ENCODE results near the gene RGS2.

RGS2 gene

GRCh38 chr1:192794768-192795035, 14.1 kb upstream of the RGS2 start:
- in situ Hi-C loops (cut with HindIII; ENCODE audit: low sequenced_read_pairs) = no loop called here

DNA sequence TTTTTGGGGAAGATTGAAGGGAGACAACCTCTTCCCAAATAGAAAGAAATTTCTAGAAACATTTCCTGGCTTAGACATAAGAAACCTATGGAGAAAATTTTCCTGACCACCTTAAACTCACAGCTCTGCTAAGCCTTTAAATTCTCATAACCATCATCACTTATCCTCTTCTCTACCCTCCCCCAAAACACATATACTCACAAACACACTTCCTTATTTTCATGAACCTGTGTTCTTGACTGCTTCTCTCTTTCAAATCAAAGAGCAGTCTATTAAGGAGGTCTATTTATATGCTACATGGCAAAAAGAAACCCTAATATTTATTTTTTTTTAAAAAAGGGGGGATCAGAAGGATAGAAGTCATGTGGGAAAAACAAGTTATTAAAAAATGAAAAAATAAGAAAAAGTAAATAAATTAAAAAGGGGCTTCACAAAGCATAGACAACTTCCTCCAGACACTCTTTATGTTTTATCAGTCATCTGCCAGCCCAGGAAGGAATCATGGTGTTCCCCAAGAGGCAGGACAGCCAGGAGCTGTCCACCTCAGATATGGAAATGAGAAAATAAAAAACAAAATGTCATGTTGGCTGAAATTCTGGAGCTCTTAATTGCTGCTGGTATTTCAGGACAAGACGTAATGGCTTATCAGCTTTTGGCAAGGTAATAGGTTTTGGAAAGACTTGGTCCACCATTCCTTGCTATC, 12.8 kb upstream of the RGS2 start:
- in situ Hi-C loops (cut with HindIII; ENCODE audit: low sequenced_read_pairs) = no loop called here

DNA sequence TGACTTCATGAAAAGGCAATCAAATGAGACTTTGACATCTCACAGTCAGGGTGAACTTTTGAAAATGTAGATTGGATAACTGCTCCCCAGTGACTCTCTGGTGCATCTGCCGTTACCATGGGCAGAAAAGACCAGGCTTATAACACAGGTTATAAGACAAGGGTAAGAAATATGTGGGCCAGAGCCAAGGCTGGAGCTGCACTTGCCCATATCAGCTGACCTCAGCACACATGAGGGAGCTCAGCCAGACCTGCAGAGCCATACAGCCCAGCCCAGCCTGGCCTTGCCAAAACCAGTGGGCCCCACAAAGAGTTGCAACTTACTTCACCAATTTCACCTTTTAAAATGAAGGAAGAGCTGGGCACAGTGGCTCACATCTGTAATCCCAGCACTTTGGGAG, 11.7 kb upstream of the RGS2 start:
- in situ Hi-C loops (cut with HindIII; ENCODE audit: low sequenced_read_pairs) = no loop called here

- in situ Hi-C loops (cut with HindIII; ENCODE audit: low sequenced_read_pairs) = no loop called here
Measured at GRCh38 chr1:192797891-192798290, 10.9 kb upstream of the RGS2 start.

DNA sequence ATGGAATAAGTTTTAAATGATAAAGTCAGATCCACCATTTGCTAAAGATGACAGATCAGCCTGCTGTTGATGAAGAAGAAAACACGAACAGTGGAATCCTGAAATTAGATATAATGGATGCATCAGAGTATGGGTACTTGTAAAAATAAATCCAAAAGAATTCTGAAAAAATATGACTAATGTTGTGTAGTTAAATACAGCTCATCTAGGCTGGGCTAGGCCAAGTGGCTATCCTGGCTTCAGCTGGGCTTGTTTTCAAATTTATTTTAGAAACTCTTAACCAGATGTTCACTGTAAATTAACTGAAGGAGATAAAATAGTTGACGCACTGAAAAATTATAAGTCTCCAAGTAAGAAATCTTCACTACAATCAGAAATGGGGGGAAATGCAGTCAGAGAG, 7.4 kb upstream of the RGS2 start:
- in situ Hi-C loops (cut with HindIII; ENCODE audit: low sequenced_read_pairs) = loop anchor here (25.0 kb wide), 1 partner anchor 211 kb away; no protein-coding TSS in a partner anchor

DNA sequence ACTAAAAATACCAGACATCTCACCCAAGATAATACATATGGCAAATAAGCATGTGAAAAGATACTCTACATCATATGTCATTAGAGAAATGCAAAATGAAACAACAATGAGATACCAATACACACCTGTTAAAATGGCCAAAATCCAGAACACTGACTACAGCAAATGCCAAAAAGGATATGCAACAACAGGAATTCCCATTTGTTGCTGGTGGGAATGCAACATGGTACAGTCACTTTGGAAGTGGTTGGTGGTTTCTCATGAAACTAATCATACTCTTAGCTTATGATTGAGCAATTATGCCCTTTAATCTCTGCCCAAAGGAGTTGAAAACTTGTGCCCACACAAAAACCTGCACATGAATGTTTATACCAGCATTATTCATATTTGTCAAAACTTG, 6.4 kb upstream of the RGS2 start:
- in situ Hi-C loops (cut with HindIII; ENCODE audit: low sequenced_read_pairs) = loop anchor here (25.0 kb wide), 1 partner anchor 210 kb away; no protein-coding TSS in a partner anchor

GRCh38 chr1:192803501-192803900, 5.3 kb upstream of the RGS2 start:
- in situ Hi-C loops (cut with HindIII; ENCODE audit: low sequenced_read_pairs) = loop anchor here (25.0 kb wide), 1 partner anchor 209 kb away; no protein-coding TSS in a partner anchor

DNA sequence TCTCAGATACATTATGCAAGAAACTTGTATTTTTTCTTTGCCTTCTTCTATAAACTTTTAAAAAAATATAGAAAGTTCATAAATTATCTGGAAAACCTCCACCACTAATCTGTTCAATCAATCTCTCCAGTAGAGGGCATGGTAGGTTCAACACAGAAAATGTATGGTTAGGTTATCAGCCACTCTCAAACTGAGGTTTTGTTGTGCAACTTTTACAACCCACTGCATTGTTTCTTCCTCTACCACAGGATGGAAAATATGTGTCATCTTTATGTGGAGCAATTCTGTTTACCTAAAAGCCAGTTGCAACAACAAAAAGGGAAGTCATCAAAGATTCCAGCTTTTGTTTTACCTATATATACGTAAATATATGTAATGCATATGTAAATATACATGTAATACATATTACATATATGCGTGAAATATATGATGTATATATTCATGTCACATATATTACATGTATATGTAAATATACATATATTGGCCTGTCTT, 3.0 kb upstream of the RGS2 start:
- in situ Hi-C loops (cut with HindIII; ENCODE audit: low sequenced_read_pairs) = loop anchor here (25.0 kb wide), 1 partner anchor 206 kb away; no protein-coding TSS in a partner anchor

DNA sequence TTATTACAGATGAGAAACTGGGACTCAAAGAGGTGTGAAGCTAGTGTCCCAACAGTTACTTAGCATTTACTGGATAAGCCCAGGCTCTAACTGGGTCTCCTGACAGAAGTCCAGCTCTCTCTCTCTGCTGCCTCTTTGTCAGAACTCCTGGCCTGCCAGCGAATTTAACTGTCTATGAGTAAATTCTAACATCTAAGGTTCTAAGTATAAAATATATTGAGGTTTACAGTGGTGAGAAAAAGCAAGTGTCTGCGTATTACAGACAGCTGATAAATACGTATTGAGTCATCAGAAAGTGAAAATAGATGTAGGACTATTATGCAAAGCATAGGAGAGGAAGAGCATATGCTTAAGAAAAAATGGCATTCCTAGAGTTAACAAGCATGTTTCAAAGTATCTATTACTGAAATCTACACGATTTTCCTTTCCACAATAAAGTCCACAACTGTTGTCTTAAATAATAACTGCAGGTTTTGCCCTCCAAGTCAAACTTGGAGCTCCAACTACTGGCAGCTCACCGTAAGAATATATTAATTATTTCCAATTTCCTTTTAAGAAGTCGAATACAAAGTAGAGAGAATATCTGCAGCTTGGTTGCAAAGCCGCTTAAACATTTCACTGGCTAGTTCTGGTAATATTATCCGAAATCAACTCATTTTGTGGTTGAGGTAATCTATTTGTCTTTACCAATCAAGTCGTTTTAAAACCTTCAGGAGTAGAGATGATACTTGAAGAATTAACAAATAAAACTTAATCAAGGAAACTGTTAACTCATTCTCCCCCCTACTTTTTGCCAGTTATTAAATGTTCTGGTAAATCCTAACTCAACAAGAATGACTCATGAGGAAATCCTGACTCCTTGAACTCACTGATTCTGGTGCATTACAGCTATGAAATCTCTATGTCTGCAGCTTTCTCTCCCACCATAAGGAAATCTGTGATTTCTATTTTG, 1.4 kb upstream of the RGS2 start:
- in situ Hi-C loops (cut with HindIII; ENCODE audit: low sequenced_read_pairs) = loop anchor here (25.0 kb wide), 1 partner anchor 205 kb away; no protein-coding TSS in a partner anchor

DNA sequence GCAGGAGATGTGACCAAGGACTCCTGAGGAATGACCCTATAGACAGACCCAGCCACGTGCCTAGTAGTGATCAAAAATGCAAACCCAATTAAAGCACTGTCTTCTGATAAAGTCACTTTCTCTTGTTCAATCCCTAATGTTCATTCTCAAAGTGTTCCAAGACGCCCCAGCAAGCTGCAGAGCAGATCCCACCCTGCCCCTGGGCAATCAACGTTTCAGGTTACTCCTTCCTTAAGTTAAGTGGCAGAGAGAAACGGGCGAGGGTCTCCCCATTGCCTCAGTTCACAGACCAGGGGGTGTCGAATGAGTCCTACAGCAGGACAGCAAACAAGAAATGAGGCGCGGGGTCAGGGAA, 699 bp upstream of the RGS2 start:
- in situ Hi-C loops (cut with HindIII; ENCODE audit: low sequenced_read_pairs) = loop anchor here (25.0 kb wide), 1 partner anchor 204 kb away; no protein-coding TSS in a partner anchor

DNA sequence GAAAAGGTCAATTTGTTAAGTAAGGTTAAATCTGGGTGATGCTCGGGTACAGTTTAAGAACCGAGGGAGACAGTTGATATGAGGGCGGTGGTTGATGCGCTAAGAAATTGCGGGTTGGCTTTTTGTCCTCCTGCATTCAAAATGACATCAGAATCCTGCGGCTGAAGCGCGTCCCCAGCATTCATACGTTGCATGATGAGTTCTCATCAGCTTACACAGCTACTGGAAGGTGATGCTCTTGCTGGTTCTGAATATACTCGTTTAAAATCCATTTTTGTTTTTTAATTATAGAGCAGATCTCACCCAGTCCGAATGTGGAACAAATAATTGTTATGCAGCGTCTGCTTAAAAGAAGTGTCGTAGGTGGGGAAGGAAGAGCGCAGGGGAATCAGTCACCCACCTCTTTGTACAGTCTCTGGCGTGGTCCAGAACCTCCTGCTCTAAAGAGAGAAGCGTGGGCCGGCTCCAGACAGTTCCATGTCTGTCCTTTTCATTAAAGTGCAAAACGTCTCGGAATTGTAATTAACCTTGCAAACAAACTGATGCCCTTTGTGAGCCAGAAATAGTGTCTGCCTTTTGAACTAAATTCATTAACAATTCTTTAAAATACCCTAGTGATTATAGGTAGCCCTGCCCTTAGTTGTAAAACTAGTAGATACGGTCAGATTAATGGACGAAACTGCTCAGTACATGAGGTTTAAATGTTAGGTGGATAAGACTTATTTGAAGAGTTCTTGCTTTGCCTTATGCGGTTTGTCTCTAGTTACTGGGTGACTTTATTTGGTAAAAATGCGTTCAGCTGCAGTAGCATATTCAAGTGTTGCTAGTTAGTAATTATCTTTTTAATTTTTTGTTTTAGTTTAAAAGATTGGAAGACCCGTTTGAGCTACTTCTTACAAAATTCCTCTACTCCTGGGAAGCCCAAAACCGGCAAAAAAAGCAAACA, 741 bp downstream of the RGS2 start:
- in situ Hi-C loops (cut with HindIII; ENCODE audit: low sequenced_read_pairs) = loop anchor here (25.0 kb wide), 1 partner anchor 203 kb away; no protein-coding TSS in a partner anchor

- in situ Hi-C loops (cut with HindIII; ENCODE audit: low sequenced_read_pairs) = loop anchor here (25.0 kb wide), 1 partner anchor 202 kb away; no protein-coding TSS in a partner anchor
Measured at GRCh38 chr1:192810253-192810880, 1.5 kb downstream of the RGS2 start.

- in situ Hi-C loops (cut with HindIII; ENCODE audit: low sequenced_read_pairs) = loop anchor here (25.0 kb wide), 1 partner anchor 201 kb away; no protein-coding TSS in a partner anchor
Measured at GRCh38 chr1:192811006-192811405, 2.2 kb downstream of the RGS2 start.

DNA sequence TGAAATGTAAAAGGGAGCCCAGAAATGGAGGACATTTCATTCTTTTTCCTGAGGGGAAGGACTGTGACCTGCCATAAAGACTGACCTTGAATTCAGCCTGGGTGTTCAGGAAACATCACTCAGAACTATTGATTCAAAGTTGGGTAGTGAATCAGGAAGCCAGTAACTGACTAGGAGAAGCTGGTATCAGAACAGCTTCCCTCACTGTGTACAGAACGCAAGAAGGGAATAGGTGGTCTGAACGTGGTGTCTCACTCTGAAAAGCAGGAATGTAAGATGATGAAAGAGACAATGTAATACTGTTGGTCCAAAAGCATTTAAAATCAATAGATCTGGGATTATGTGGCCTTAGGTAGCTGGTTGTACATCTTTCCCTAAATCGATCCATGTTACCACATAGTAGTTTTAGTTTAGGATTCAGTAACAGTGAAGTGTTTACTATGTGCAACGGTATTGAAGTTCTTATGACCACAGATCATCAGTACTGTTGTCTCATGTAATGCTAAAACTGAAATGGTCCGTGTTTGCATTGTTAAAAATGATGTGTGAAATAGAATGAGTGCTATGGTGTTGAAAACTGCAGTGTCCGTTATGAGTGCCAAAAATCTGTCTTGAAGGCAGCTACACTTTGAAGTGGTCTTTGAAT, 2.9 kb downstream of the RGS2 start:
- in situ Hi-C loops (cut with HindIII; ENCODE audit: low sequenced_read_pairs) = loop anchor here (25.0 kb wide), 1 partner anchor 201 kb away; no protein-coding TSS in a partner anchor

GRCh38 chr1:192812420-192813209, 3.8 kb downstream of the RGS2 start:
- in situ Hi-C loops (cut with HindIII; ENCODE audit: low sequenced_read_pairs) = loop anchor here (25.0 kb wide), 1 partner anchor 200 kb away; no protein-coding TSS in a partner anchor

- in situ Hi-C loops (cut with HindIII; ENCODE audit: low sequenced_read_pairs) = loop anchor here (25.0 kb wide), 1 partner anchor 197 kb away; no protein-coding TSS in a partner anchor
Measured at GRCh38 chr1:192814805-192815204, 6.0 kb downstream of the RGS2 start.

GRCh38 chr1:192817246-192817645, 8.4 kb downstream of the RGS2 start:
- in situ Hi-C loops (cut with HindIII; ENCODE audit: low sequenced_read_pairs) = loop anchor here (25.0 kb wide), 1 partner anchor 195 kb away; no protein-coding TSS in a partner anchor

DNA sequence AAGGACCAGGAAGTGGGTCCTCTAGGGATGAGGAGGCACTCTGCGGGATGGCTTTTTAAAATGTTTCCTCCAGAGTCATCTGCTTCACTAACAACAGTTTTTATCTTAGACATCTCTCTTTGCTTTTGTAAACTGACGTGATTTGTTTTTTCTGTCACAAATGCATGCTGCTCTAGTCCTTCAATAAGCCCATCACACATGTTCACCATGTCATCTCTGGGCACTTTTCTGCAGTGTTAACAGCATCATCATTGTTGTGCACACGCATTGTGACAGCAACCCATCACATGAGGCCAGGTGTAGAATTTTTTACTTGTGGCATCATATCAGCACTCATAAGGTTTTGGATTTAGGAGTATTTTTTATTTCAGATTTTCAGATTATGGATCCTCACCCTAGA, 12.5 kb downstream of the RGS2 start:
- in situ Hi-C loops (cut with HindIII; ENCODE audit: low sequenced_read_pairs) = loop anchor here (25.0 kb wide), 1 partner anchor 191 kb away; no protein-coding TSS in a partner anchor

All from DLD1 (cell line).